ENCODE data around the gene WDR53. TPM values are rescaled to one million over a fixed set of nuclear protein-coding genes. Genes with fewer than 3 reads are reported as not detected.
A peak's percentile ranks its signal among the peaks of the same experiment; 100 is the strongest.

WDR53 gene
- total RNA-seq, 1 donor from 2014 or later: 13.5 TPM

- Histone ChIP-seq H3K36me3 (no peaks in the 10 kb centered on the region), H3K9me3 (no peaks in the 10 kb centered on the region), H3K27me3 (no peaks in the 10 kb centered on the region), H3K4me3 (no peak overlapping the region), H3K27ac (no peak overlapping the region), H3K4me1 (no peaks in the 10 kb centered on the region)
- DNase-seq (ENCODE audit: extremely low spot score in 2 of 2): no peak
- intact Hi-C loops (cut with DNase I): loop anchor here (10.0 kb wide), 1 partner anchor 760 kb away; no protein-coding TSS in a partner anchor
- no peak for TF ChIP-seq CTCF (IDR thresholded peaks at IDR 0.05)
Measured at GRCh38 chr3:196544491-196544992, 23.8 kb downstream of the WDR53 start.

GRCh38 chr3:196541684-196542445, 26.5 kb downstream of the WDR53 start:
- intact Hi-C loops (cut with DNase I): loop anchor here (10.0 kb wide), 1 partner anchor 763 kb away; no protein-coding TSS in a partner anchor

DNA sequence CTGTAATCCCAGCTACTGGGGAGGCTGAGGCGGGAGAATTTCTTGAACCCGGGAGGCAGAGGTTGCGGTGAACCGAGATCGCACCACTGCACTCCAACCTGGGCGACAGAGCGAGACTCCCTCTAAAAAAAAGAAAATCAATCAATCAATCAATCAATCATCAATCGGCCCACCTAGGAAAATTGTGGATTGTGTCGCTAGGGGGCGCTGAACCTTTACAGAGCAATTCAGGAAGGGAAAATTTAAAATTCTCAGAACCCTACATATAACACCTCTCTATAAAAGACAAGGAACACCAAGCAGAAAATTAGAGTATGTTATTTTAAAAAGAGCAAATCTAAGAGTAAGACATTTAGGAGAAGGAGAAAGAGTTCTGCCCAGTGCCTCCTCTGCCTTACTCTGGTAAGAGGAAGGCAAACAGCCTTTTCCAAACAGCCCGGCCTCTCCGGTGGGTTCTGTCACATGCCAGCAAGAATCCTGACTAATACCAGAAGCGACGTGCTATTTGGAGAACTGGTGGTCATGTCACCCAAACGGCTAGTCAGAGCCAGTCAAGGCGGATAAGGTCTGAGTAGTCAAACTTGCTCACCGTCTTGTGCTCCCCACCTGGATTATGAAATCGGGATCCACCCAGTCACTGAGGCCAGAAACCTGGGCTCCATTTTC, 30.9 kb downstream of the WDR53 start:
- Histone ChIP-seq H3K4me1 (no peaks in the 10 kb centered on the region), H3K27ac (no peak overlapping the region), H3K9me3 (no peaks in the 10 kb centered on the region), H3K4me3 (no peak overlapping the region), H3K27me3 (no peaks in the 10 kb centered on the region), H3K36me3 (no peaks in the 10 kb centered on the region)
- no peak for DNase-seq (ENCODE audit: extremely low spot score in 2 of 2)
- intact Hi-C loops (cut with DNase I): no loop called here
- TF ChIP-seq POLR2A (IDR thresholded peaks at IDR 0.05) (no peak), POLR2AphosphoS5 (IDR thresholded peaks at IDR 0.05; ENCODE audit: insufficient read depth in 1 of 2, low read depth in 1 of 2) (peak in 1 of 2 donors; percentile 31), CTCF (IDR thresholded peaks at IDR 0.05) (peak; percentile 33 to 62 (median 41))

More at GRCh38 chr3:196541684-196542445, 26.5 kb downstream of the WDR53 start:
- TF ChIP-seq POLR2A (IDR thresholded peaks at IDR 0.05) (no peak), CTCF (IDR thresholded peaks at IDR 0.05) (no peak), POLR2AphosphoS5 (IDR thresholded peaks at IDR 0.05; ENCODE audit: insufficient read depth in 1 of 2, low read depth in 1 of 2) (no peak)
- no peak for DNase-seq (ENCODE audit: extremely low spot score in 2 of 2)
- Histone ChIP-seq H3K27ac (no peak overlapping the region), H3K4me3 (no peak overlapping the region), H3K9me3 (no peaks in the 10 kb centered on the region), H3K27me3 (no peaks in the 10 kb centered on the region), H3K36me3 (no peaks in the 10 kb centered on the region), H3K4me1 (no peaks in the 10 kb centered on the region)

- TF ChIP-seq POLR2A (IDR thresholded peaks at IDR 0.05): no peak
- TF ChIP-seq POLR2AphosphoS5 (IDR thresholded peaks at IDR 0.05; ENCODE audit: insufficient read depth in 1 of 2, low read depth in 1 of 2): no peak
- no peak for TF ChIP-seq CTCF (IDR thresholded peaks at IDR 0.05)
- DNase-seq (ENCODE audit: extremely low spot score in 2 of 2): no peak
- Histone ChIP-seq H3K4me1 (peaks cover 5% of the 10 kb centered on the region), H3K36me3 (no peaks in the 10 kb centered on the region), H3K9me3 (no peaks in the 10 kb centered on the region), H3K27ac (no peak overlapping the region), H3K4me3 (no peak overlapping the region), H3K27me3 (no peaks in the 10 kb centered on the region)
- intact Hi-C loops (cut with DNase I): no loop called here
Measured at GRCh38 chr3:196533260-196533681, 35.1 kb downstream of the WDR53 start.

GRCh38 chr3:196531418-196531817, 36.9 kb downstream of the WDR53 start:
- intact Hi-C loops (cut with DNase I): no loop called here

More at GRCh38 chr3:196531418-196531817, 36.9 kb downstream of the WDR53 start:
- TF ChIP-seq CTCF (IDR thresholded peaks at IDR 0.05) (no peak), POLR2A (IDR thresholded peaks at IDR 0.05) (no peak), POLR2AphosphoS5 (IDR thresholded peaks at IDR 0.05; ENCODE audit: insufficient read depth in 1 of 2, low read depth in 1 of 2) (no peak)
- no peak for DNase-seq (ENCODE audit: extremely low spot score in 2 of 2)
- Histone ChIP-seq H3K27me3 (no peaks in the 10 kb centered on the region), H3K27ac (no peak overlapping the region), H3K9me3 (no peaks in the 10 kb centered on the region), H3K36me3 (no peaks in the 10 kb centered on the region), H3K4me1 (peaks cover 5% of the 10 kb centered on the region), H3K4me3 (no peak overlapping the region)
